HG03066 (cell line): ENCODE data around the gene FOS.
"Not testable (repeated sequence)": the region's sequence is repeated elsewhere in the genome, so short reads cannot be mapped to it uniquely, and the experiment has no call there.

Experiments
- ATAC-seq: cut with Tn5 transposase; IDR thresholded peaks from one replicate; pipeline ENCODE4 v1.9.1; 2021; ENCODE audit warnings: low read depth; ENCODE audit not compliant: unreplicated experiment

Gene FOS

GRCh38 chr14:75274899-75275569, 3.6 kb upstream of the FOS start:
- no peak for ATAC-seq

- ATAC-seq, result no peak
Measured at GRCh38 chr14:75275598-75275997, 3.0 kb upstream of the FOS start.

- ATAC-seq, result no peak
Measured at GRCh38 chr14:75277008-75277814, 1.4 kb upstream of the FOS start.

- ATAC-seq, result no peak
Measured at GRCh38 chr14:75277815-75278421, 710 bp upstream of the FOS start.

GRCh38 chr14:75279153-75279762, 630 bp downstream of the FOS start:
- ATAC-seq, result no peak

- ATAC-seq, result no peak
Measured at GRCh38 chr14:75279763-75280290, 1.2 kb downstream of the FOS start.

- ATAC-seq, result no peak
Measured at GRCh38 chr14:75280291-75280830, 1.7 kb downstream of the FOS start.

- no peak for ATAC-seq
Measured at GRCh38 chr14:75280831-75281653, 2.4 kb downstream of the FOS start.

GRCh38 chr14:75281654-75282019, 3.0 kb downstream of the FOS start:
- no peak for ATAC-seq

GRCh38 chr14:75282170-75282554, 3.5 kb downstream of the FOS start:
- no peak for ATAC-seq

- not testable (repeated sequence) for ATAC-seq
Measured at GRCh38 chr14:75282555-75283161, 4.0 kb downstream of the FOS start.

GRCh38 chr14:75283162-75283832, 4.7 kb downstream of the FOS start:
- ATAC-seq, result no peak

GRCh38 chr14:75283833-75284563, 5.4 kb downstream of the FOS start:
- ATAC-seq, result no peak

- no peak for ATAC-seq
Measured at GRCh38 chr14:75285331-75285730, 6.7 kb downstream of the FOS start.

GRCh38 chr14:75286313-75286712, 7.7 kb downstream of the FOS start:
- no peak for ATAC-seq

- ATAC-seq, result no peak
Measured at GRCh38 chr14:75289840-75290388, 11.3 kb downstream of the FOS start.

GRCh38 chr14:75290851-75291250, 12.2 kb downstream of the FOS start:
- ATAC-seq, result no peak

GRCh38 chr14:75291331-75291730, 12.7 kb downstream of the FOS start:
- ATAC-seq, result no peak
